HG03439 (cell line): ENCODE data around the gene DCAF6.

Source experiments
- ATAC-seq: cut with Tn5 transposase; IDR thresholded peaks from one replicate; pipeline ENCODE4 v1.9.1; 2021; ENCODE audit warnings: mild to moderate bottlenecking, moderate library complexity; ENCODE audit not compliant: unreplicated experiment

The DCAF6 gene

DNA sequence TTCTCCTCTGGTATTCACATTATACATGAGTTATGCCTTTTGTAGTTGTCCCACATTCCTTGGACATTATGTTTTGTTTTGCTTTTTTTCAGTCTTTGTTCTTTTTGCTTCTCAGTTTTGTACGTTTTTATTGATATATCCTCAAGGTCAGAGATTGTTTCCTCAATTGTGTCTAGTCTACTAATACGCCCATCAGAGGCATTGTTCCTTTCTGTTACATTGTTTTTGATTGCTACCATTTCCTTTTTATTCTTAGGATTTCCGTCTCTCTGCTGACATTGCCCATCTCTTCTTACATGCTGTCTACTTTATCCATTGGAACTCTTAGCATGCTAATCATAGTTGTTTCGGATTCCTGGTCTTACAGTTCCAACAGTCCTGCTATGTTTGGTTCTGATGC lies 28.2 kb downstream of the DCAF6 start:
- no peak for ATAC-seq

DNA sequence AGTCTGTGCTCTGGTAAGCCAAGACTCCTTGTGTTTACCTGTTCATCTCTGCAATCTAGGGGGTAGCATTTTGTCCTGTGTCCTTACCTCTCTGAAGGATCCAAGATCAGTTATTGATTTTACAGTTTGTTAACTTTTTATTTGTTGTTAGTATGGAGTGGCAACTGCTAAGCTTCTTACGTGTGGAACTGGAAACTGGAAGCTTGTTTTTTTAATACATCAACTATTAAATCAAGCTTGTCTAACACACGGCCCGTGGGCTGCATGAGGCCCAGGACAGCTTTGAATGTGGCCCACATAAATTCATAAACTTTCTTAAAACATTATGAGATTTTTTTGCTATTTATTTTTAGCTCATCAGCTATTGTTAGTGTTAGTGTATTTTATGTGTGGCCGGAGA lies 29.6 kb downstream of the DCAF6 start:
- no peak for ATAC-seq

DNA sequence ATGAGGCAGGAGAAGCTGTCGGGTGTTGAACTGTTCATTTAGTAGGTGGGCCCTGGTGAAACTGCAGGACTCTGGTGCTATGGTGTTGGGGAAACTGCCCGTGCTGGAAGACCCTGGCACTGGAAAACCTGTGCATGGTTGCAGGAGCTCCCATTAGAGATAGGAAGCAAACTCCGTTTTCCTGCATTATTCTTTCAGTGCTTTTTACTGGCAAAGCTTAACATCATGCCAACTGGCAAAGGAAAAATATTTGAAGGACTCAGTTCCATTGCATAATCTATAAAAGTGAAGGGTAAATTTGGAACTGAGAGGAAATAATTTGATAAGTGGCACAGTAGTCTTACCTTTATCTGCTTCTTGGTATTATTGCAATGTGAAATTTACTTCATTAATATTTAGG lies 32.1 kb downstream of the DCAF6 start:
- no peak for ATAC-seq

DNA sequence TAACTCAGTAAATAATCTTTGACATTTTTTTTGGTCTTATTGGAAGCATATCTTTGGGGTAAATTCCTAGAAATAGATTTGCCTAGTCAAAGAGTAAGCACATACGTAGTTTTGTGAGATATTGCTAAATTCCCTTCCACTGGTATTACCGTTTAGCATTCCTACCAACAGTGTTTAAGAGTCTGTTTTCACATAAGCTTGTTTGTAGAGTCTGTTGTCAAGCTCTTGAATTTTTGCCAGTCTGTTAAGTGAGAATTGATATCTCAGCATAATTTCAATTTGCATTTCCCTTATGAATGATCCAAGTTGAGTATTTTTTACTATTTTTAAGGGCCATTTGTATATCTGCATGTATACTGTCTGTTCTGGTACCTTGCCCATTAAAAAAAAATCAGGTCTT lies 37.3 kb downstream of the DCAF6 start:
- ATAC-seq: no peak

DNA sequence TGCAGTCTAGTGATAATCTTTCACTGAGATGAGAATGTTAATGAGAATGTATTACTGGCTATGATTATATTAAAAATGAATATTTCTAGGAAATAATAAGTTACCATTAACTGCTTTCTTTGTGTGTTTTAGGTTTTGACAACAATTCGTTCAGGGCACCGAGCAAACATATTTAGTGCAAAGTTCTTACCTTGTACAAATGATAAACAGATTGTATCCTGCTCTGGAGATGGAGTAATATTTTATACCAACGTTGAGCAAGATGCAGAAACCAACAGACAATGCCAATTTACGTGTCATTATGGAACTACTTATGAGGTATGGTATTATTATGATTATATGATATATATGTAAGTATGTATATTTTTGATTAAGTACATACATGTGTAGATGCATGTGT lies 38.2 kb downstream of the DCAF6 start:
- no peak for ATAC-seq

DNA sequence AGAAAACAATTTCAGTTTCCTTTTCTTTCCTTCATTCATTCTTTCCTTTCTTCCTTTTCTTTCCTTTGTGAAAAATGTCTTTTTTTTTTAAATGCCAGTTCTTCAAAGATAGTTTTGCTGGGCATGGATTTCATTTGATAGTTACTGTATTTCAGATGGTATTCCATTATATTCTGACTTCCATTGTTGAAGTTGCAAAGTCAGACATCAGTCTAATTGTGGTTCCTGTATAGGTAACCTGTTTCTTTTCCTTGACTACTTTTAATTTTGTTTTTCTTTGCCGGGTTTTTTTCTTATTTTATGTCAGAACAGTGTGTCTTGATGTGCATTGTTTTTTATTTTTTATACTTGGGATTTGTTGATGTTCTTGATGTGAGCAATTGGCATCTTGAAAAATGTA lies 40.8 kb downstream of the DCAF6 start:
- ATAC-seq: no peak

DNA sequence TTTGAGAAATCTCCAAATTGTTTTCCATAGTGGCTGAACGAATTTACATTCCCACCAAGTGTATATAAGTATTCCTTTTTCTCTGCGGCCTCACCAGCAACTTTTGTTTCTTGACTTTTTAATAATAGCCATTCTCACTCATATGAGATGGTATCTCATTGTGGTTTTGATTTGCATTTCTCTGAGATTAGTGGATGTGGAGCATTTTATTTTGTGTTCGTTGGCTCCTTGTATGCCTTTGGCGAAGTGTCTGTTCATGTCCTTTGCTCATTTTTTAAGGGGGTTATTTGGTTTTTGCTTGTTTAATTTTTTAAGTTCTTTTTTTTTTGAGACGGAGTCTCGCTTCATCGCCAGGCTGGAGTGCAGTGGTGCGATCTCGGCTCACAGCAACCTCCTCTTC lies 45.5 kb downstream of the DCAF6 start:
- ATAC-seq: no peak

DNA sequence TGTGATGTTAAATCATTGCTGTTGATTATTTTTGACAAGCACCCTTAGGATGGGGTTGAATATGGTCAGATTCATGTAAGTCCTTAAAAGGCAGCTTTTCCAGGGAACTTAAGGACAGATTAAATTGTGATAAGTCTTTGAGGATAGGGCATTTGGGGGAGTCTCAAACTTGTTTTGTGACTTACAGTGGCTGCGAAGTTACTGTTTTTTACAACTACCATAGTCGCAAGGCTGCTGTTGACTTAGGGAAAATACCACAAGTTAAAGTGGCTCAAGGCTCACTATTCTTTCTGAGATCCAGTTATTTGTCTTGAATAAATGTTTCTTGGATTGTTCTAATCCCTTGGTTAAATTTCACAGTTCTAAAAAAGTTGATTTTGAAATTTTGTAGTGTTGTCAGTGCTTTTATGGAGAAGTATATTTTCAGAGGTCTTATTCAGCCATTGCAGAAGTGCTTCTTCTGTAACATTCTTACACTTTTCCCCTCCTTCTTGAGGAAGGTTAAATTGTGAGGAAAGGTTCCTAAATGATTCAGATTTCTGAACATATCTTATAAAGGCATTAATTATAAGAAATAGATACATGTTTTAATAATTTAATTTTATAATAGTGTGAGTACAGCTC lies 47.4 kb downstream of the DCAF6 start:
- ATAC-seq: no peak

DNA sequence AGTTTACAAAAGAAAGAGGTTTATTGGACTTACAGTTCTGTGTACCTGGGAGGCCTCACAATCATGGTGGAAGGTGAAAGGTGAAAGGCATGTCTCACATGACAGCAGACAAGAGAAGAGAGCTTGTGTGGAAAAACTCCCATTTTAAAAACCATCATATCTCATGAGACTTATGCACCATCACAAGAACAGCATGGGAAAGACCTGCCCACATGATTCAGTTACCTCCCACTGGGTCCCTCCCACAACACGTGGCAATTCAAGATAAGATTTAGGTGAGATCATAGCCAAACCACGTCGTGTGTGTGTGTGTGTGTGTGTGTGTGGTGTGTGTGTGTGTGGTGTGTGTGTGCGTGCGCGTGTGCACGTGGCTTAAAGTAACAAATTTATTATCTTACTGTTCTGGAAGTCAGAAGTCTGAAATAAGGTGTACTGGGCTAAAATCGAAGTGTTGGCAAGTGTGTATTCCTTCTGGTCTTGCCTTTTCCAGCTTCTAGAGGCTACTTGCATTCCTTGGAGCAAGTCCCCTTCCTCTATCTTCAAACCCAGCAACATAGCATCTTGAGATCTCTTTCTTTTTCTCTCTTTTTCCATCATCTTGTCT lies 48.5 kb downstream of the DCAF6 start:
- ATAC-seq: no peak

DNA sequence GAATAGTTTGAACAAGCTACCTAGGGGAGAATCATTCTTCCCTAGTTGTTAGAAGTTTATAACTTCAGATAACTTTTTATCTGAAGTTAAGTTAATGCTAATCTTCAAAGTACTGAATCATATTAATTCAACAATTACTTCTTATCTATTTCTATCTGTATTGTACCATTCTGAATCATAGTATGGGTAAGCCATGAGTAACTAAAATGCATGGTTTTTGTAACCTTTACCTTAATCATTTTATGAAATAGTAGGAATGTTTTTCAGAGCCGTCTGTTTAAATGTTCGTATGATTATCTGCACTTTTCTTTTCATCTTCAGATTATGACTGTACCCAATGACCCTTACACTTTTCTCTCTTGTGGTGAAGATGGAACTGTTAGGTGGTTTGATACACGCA lies 50.7 kb downstream of the DCAF6 start:
- no peak for ATAC-seq

DNA sequence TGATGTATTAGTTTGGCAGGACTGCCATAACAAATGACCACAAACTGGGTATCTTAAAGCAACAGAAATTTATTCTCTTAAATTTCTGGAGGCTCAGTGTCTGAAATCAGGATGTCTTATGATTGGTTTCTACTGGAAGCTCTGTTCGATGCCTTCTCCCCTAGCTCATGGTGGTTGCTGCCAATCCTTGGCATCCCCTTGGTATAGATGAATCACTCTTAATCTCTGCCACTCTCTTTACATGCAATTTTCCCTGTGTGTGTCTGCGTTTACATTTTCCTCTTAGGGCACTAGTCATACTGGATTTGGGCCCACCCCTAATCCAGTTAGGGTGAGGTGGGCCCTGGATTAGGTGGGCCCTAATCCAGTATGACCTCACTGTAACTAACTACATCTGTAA lies 55.1 kb downstream of the DCAF6 start:
- ATAC-seq: no peak

DNA sequence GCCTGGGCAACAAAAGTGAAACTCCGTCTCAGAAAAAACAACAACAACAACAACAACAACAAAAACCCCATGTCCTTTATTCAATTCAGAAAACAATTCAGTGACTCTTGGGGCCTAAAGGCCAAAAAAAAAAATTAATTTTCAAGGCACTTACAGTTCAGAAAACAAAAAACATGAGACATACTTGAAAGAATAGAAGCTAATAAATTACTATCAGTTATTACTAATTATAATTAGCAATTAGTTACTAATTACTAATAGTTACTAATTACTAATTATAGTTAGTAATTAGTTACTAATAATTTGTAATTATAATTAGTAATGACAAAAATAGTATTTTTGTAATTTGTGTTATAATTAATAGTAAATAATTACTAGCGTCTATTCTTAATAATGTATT lies 57.2 kb downstream of the DCAF6 start:
- no peak for ATAC-seq

DNA sequence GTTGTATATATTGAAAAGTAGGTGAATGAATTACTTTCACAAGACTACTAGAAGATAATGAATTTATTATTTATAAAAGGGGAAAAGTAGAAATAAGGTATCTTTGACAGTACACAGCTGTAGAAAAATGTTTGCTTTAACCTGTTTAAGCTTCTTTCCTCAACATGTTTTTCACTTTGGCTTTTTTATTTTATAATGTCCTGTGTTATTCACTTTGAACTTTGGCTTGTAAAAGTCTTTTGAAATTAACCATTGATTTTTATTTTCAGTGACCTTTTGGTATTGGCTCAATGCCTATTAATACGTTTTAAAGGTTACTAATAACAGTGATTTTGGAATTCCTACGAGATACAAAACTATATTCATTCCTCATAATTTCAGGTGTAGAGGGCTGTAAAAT lies 58.1 kb downstream of the DCAF6 start:
- no peak for ATAC-seq

DNA sequence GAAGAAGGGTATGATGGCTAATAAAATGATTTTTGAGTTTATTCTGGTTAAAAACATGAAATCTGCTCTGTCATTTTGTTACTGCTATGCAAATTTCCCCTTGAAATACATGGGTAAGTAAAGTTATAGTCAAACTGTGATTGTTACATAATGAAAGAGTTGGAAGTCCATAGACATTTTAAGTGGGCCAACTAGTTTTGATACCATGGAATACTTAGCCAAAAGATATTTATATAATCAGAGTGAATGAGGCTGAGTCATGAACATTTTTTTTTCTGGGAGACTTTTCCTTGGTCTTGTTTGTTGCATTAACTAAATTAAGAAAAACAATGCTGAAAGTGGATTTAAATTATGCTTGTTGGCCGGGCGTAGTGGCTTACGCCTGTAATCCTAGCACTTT lies 58.6 kb downstream of the DCAF6 start:
- no peak for ATAC-seq

DNA sequence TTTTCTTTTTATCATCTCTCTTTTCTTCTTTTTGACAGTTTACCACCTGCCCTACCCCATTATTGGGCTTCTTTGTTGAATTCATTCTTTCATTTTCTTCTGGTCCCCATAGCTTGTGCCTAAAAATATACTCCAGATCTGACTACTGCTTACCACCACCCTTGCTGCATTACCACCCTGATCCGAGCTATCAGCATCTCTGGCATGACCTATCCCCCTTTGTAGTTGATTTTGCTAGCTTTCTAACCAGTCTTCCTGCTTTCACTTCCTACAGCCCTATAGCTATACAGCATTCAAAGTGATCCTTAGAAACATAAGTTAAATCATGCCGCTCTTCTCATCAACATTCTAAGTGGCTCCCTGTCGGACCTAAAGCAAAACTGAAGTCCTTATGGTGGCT lies 59.8 kb downstream of the DCAF6 start:
- no peak for ATAC-seq

DNA sequence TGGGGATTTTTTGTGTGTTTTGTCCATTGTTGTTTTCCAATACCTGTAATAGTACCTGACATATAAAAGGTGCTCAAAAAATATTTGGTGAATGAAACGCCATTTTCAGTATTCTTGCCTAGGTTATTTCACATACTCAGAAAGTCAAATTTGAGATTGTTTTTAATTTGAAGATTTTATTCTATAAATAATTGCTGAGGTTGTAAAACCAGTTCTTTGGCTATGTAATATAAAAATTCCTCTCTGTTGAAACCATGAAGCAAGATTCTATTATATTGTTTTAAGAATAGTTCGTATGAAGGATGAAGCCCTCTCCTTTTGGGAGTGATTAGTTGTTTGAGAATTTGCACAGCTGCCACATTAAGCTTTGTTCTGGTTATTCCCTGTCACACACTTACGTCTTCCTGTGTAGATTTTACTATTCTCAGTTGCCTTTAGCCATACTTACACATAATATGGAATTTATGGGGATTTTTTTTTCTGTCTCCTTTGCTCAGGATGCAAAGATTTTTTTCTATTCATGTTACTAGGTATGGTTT lies 60.6 kb downstream of the DCAF6 start:
- ATAC-seq: no peak

DNA sequence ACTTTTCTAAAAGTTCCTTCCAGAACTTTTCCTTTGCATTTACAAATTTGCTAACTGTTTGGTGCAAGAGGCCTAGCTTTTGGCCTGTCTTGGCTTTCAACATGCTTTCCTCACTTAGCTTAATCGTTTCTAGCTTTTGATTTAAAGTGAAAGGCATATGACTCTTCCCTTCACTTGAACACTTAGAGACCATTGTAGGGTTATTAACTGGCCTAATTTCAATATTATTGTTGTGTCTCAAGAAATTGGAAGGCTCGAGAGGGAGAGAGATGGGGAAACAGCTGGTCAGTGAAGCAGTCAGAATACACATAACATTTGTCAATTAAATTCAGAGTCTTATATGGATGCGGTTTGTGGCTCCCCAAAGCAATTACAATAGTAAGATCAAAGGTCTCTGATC lies 63.4 kb downstream of the DCAF6 start:
- ATAC-seq: no peak

DNA sequence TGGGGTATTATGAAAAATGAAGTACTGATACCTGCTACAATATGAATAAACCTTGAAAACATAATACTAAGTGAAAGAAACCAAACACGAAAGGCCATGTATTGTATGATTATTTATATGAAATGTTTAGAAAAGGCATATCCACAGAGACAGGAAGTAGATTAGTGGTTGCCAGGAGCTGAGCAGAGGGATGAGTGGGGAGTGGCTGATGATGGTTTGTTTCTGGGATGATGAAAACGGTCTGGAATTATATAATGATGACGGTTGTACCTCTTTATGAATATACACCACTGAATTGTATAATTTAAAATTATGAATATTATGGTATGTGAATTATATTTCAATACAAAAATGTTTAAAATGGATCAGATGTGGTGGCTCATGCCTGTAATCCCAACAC lies 64.2 kb downstream of the DCAF6 start:
- no peak for ATAC-seq

DNA sequence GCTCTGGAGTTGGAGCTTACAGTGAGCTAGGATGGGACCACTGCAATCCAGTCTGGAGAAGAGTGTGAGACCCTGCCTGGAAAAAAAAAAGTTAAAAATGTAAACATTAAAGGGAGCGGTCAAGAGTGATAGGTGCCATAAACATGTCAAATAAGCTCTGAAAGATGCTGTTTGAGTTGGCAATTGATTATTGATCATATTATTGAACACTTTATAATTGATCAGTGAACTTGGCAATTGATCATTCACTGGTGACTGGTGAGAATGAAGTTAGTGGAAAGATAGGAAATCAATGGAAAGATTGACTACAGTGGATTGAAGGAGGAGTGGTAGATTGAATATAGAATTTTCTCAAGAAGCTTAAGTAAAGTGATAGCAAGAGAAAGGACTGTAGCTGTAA lies 64.7 kb downstream of the DCAF6 start:
- ATAC-seq: no peak

DNA sequence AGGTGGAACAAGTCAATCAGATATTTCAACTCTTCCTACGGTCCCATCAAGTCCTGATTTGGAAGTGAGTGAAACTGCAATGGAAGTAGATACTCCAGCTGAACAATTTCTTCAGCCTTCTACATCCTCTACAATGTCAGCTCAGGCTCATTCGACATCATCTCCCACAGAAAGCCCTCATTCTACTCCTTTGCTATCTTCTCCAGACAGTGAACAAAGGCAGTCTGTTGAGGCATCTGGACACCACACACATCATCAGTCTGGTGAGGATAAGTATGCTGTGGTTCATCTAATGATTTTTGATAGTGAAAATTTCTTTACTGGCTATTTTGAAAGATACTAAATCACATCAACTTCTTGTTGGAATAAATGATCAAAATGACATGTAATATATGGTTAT lies 68.0 kb downstream of the DCAF6 start:
- ATAC-seq: no peak

DNA sequence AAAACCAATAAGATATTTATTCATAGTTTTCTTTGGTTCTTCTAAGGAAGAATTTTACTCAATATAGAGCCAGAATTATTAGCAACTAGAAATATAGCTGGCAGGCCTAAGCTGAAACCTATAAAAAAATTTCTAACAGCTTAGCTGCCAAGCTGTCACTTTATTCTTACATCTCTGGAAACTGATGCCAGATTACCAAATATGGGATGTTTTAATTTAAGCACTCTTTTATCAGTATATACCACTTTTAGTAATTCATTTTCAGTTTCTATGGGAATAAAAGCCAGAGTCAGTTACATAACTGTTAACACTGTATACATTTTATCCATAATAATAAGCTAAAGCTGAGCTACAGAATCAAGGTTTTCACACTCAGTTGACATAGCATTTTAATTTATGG lies 69.0 kb downstream of the DCAF6 start:
- ATAC-seq: no peak

DNA sequence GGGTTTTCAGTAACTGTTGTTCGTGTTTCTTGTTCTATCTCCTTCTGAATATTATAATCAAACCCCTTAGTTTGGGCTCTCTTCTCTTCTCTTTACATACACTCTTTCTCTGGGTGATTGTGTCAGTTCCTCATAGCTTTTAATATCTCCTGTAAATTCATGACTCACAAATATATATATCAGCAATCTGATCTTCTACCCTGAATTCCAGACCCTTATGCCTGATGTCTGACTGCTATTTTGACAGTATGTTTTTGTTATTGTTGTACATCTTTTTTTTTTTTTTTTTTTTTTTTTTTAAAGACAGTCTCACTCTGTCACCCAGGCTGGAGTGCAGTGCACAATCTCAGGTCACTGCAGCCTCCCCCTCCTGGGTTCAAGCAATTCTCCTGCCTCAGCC lies 71.2 kb downstream of the DCAF6 start:
- ATAC-seq: no peak

DNA sequence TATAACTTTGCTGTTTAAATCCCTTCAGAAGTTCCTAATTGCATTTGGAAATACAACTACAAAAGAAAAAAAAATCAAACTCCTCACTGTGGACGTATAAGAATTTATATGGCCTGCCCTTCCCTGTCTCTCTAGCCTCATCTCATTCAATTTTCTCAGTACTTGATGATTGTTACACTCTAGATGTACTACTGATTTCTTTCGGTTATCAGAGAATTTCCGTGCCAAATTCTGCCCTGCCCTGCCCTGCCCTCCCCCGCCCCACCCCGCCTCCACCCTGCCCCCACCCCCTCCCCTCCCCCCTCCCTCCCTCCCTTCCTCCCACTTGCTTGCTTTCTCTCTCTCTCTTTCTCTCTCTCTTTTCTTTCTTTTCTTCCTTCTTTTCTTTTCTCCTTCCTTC lies 72.1 kb downstream of the DCAF6 start:
- ATAC-seq: no peak
